Activated CD4-positive, alpha-beta T cell treated with anti-CD3 and anti-CD28 coated beads, Interleukin-2, amount 50 U/mL, for 1 hour (primary cell): ENCODE measurements around the gene USB1.
"Not testable (repeated sequence)": the region's sequence is repeated elsewhere in the genome, so short reads cannot be mapped to it uniquely, and the experiment has no call there.

Source experiments
- DNase-seq: peaks from one replicate; pipeline ENCODE4 v3.0.0-alpha.2; 2020

USB1 gene

GRCh38 chr16:57995721-57996405 lies 5.3 kb upstream of the USB1 start:
- no peak for DNase-seq

- DNase-seq, result no peak
Measured at GRCh38 chr16:57996406-57997175, 4.6 kb upstream of the USB1 start.

DNA sequence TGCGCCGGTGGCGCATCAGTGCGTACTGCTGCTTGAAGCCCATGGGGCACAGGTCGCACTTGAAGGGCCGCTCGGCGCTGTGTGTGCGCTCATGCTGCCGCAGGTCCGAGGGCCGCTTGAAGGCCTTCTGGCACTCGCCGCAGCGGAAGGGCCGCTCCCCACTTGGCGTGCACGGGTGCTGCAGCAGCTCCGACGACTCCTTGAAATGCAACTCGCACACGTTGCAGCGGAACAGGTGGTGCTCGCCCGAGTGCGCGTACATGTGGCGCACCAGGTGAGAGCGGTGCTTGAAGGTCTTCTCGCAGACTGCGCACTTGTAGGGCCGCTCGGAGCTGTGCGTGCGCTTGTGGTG lies 4.1 kb upstream of the USB1 start:
- DNase-seq, result no peak

GRCh38 chr16:57997528-57998265 lies 3.5 kb upstream of the USB1 start:
- DNase-seq, result no peak

DNA sequence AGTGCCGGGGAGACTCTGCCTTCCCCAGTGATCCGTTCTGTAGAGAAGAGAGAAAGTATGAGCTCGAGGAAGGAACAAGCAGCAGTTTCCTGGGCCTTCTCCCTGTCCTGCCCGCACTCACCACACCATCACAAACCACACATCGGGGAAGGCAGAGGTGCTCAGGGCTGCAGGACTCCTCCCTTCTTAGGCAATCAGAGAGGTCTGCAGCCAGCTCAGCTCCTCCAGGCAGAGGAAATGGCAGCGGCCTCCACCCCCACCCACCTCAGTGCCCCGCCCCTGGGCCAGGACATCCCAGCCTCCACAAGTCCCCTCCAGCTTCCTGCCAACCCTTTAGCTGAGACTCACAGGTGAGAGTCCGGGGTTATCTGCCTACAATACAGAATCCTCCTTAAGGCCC lies 2.7 kb upstream of the USB1 start:
- DNase-seq, result peak; percentile 43

GRCh38 chr16:57998992-57999365 lies 2.2 kb upstream of the USB1 start:
- DNase-seq, result no peak

DNA sequence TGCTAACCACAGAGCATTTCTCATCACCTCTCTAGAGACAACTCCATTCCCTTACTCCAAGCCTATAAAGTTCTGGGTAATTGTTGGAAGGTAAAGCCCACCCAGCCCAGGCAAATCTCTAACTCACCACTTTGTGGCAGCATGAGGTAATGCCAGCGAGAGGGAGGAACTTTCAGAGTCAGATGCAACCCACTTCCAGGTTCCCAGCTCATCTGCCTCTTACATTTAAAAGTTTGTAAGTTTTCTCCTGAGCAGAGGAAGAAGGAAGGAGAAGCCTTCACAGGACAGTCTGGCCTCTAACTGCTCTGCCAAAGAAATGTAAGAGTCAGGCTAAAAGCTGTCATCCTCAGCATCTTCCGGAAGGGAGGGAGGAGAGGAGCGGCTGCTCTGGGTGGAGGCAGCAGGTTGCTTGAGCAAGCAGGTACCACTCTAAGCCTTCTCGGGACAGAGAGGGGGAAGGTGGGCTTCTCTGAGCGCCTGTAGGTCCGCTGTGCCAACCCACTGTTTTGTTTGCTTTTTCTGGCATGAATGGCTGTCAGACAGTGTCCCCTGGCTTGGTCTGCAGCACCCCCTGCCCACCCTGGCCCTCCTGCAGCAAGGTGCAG lies 1.7 kb upstream of the USB1 start:
- peak; percentile 29 for DNase-seq

DNA sequence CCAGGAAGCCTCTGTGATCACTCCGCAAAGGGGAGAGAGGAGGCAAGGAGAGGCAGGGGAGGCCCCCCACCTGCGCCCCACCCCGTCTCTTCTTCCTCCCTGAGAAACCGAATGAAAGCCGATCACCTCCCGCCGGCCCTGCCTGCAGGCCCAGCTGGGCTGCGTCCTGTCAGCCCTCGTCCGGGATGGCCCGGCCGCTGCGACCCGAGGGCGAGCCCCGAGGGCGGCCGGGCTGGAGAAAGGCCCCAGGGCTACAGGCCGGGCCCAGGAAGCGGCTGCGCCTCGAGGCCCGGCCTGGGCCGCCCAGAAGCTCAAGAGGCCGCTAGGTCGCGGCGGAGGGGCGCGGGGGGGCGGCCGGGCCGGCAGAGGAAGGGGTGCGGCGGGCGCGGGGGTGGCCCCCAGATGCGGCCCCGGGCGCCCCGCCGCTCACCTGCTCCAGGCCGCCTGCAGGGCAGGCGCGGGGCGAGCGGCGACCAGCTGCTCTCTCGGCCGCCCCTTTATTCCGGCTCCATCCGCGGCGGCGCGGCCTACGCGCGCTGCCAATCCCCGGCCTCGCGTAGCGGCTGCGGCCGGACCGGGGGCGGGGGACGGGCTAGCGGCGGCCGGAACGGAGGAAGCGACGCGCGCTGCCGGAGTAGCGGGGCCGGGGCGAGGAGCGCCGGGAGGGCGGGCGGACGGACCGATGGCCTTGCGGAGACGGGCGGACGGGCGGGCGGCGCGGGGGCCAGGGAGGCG lies 1.1 kb upstream of the USB1 start, which contains the start of gene ZNF319:
Gene ZNF319 (minus strand): TSS at position 702 of the 735 bp plus-strand sequence. CDS start 2,407 bp downstream, outside the sequence.
- peak; percentile 17 for DNase-seq

- no peak for DNase-seq
Measured at GRCh38 chr16:58001781-58002415, 691 bp downstream of the USB1 start.

GRCh38 chr16:58002416-58002800 lies 1.2 kb downstream of the USB1 start:
- DNase-seq, result no peak

- DNase-seq, result no peak
Measured at GRCh38 chr16:58002936-58003335, 1.7 kb downstream of the USB1 start.

GRCh38 chr16:58004736-58005135 lies 3.5 kb downstream of the USB1 start:
- DNase-seq, result not testable (repeated sequence)

- DNase-seq, result no peak
Measured at GRCh38 chr16:58009856-58010416, 8.7 kb downstream of the USB1 start.

- no peak for DNase-seq
Measured at GRCh38 chr16:58010886-58011285, 9.7 kb downstream of the USB1 start.

DNA sequence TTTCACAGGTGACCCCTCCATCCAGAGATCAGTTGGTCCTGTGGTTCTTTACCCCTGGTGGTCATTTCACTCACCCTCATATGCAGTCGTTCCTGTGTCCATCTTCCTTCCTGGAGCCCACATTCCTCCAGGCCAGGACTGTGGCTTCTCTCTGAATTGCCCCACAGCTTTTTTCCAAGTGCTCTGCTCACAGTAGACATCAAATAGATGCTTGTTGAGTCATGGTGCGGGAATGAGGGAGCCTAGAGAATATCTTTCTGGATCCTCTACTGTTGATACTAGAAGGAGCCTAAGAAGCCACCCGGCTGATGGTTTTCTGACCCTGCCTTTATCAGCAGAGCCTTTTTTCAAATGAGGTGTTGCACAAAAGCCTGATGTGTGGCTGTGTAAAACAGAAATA lies 10.4 kb downstream of the USB1 start:
- DNase-seq, result no peak

DNA sequence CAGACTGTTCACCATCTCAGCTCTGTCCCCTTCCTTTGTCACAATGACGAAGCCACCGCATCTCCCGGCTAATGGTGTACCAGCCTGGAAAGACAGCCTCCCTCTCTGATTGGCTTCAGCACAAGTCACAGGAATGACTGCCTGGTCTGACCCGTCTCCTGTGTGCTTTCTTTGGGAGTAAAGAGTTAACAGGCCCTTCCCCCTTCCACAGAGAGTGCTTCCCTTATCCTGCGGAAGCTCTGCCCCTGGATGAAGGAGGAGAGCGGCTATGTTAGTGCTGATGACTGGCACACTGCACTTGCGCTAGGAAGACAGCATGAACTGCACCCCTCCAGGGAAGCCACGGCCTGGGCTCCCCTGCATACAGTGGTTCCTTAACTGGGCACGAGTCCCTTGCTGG lies 11.3 kb downstream of the USB1 start:
- DNase-seq, result no peak

GRCh38 chr16:58013201-58013956 lies 12.2 kb downstream of the USB1 start:
- no peak for DNase-seq

- no peak for DNase-seq
Measured at GRCh38 chr16:58016840-58017446, 15.7 kb downstream of the USB1 start.

DNA sequence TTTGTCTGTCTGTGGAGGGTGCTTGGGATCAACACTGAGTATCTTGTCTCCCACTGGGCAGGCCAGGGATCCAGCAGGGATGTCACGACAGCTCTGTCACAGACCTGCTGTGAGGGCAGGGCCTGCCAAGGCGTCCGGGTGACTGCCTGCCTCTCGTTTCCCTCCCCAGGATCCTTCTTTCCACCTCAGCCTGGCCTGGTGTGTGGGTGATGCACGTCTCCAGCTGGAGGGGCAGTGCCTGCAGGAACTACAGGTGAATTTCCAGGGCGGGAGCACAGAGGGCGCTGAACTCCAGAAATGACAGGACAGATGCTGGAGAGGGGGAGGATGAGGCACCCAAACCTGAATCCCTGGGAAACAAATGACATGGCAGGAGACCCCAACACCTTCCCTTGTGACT lies 17.6 kb downstream of the USB1 start:
- DNase-seq, result no peak

DNA sequence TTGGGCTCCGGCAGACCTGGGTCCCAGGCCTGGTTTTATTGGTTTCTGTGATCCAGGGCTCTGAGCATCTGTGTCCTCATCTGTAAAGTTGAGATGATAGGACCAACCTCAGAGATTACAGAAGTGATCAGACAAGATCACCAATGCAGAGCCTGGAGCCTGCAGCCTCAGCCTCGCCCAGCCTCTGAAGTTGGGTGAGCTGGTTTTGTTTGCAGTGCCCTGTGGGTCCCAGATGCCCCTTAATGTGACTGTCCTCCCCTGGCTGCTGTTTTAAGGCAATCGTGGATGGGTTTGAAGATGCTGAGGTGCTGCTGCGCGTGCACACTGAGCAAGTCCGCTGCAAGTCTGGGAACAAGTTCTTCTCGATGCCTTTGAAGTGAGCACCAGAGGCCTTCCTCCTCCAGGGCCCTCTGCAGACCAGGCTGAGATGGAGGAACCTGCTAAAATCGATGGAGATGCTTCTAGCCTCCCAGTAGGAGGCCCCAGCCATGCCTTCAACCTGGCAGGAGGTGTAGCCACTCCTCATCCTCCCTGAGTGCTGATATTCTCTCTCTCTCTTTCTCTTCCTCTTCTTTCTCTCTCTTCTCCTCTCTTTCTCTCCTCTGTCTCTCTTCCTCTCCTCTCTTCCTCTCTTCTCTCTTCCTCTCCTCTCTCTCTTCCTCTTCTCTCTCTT lies 18.8 kb downstream of the USB1 start:
- no peak for DNase-seq
